Measurements from ENCODE around the gene C6orf47.

GRCh38 chr6:31640612-31641011, 20.0 kb downstream of the C6orf47 start:
- TF ChIP-seq SPI1 (IDR thresholded peaks at IDR 0.05; ENCODE audit: low read depth, low read length), result no peak
- TF ChIP-seq POLR2AphosphoS5 (IDR thresholded peaks at IDR 0.05; ENCODE audit: low read depth, low read length), result no peak
- no peak for TF ChIP-seq POLR2A (IDR thresholded peaks at IDR 0.05; ENCODE audit: low read depth, low read length)
- no peak for TF ChIP-seq TAF1 (IDR thresholded peaks at IDR 0.05; ENCODE audit: low read depth, low read length)
- TF ChIP-seq POU2F2 (IDR thresholded peaks at IDR 0.05; ENCODE audit: low read depth, low read length), result no peak
